VCaP (cell line): ENCODE measurements around the gene VSTM2L.
"Not testable (repeated sequence)": the region's sequence is repeated elsewhere in the genome, so short reads cannot be mapped to it uniquely, and the experiment has no call there.

ENCODE experiments used
- H3K27ac ChIP-seq: fragments of 450-650 bp; 2 replicates; pipeline ENCODE4 v1.5.1; 2017
- CTCF ChIP-seq: fragments of 450-650 bp; conservative IDR thresholded peaks from 2 replicates; pipeline ENCODE4 v1.5.1; 2017; ENCODE audit warnings: mild to moderate bottlenecking, moderate library complexity

VSTM2L gene

GRCh38 chr20:37956107-37956585, 53.2 kb downstream of the VSTM2L start:
- peak overlapping the region; percentile 99 for H3K27ac ChIP-seq
- peak; percentile 18; the same call in 1 of the 2 replicates for TF ChIP-seq CTCF

GRCh38 chr20:37958856-37959520, 56.1 kb downstream of the VSTM2L start:
- peak overlapping the region; percentile 99 for H3K27ac ChIP-seq
- no peak for TF ChIP-seq CTCF

DNA sequence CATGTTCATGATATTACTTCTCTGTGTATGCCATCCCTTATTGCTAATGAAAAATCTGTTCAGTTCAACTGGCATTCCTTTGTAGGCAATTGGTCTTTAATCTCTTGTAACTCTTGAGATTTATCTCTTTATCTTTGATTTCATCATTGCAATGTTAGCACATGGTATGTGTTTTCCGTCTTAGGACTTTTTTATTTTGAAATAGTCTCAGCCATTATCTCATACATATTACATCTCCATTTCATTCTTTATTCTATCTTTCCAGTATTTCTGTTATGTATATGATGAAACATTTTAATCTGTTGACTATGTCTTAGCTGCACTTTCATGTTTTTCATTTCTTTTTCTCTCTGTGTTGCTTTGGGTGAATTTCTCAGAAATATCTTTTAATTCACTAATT, 58.1 kb downstream of the VSTM2L start:
- no peak overlapping the region for H3K27ac ChIP-seq
- no peak for TF ChIP-seq CTCF

GRCh38 chr20:37963483-37963882, 60.6 kb downstream of the VSTM2L start:
- H3K27ac ChIP-seq = not testable (repeated sequence)

GRCh38 chr20:37968841-37969401, 66.0 kb downstream of the VSTM2L start:
- H3K27ac ChIP-seq = no peak overlapping the region
- TF ChIP-seq CTCF = no peak

GRCh38 chr20:37969949-37970855, 67.3 kb downstream of the VSTM2L start:
- H3K27ac ChIP-seq = no peak overlapping the region
- TF ChIP-seq CTCF = no peak

GRCh38 chr20:37970856-37971245, 67.9 kb downstream of the VSTM2L start:
- H3K27ac ChIP-seq = no peak overlapping the region
- TF ChIP-seq CTCF = no peak
